ENCODE results near the gene LRCH3.

DNA sequence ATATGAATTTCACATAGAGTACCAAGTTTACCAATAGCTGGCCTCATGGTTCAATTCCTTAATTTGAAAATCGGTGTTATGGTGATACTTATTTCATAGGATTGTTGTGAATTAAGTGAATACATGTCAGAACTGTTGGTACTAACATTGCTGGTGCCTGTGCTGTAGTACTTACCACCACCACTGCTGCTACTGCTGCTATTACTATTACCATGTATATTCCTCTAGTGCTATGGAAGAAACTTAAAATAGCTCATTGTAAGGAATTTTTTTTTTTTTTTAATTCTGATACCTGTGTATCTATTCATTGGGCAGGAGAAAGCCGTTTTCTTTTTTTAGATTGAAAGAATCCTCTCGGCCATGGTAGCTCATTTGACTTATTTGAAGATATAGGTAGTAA lies 37.8 kb upstream of the LRCH3 start:
- TF ChIP-seq, protein P1, sequence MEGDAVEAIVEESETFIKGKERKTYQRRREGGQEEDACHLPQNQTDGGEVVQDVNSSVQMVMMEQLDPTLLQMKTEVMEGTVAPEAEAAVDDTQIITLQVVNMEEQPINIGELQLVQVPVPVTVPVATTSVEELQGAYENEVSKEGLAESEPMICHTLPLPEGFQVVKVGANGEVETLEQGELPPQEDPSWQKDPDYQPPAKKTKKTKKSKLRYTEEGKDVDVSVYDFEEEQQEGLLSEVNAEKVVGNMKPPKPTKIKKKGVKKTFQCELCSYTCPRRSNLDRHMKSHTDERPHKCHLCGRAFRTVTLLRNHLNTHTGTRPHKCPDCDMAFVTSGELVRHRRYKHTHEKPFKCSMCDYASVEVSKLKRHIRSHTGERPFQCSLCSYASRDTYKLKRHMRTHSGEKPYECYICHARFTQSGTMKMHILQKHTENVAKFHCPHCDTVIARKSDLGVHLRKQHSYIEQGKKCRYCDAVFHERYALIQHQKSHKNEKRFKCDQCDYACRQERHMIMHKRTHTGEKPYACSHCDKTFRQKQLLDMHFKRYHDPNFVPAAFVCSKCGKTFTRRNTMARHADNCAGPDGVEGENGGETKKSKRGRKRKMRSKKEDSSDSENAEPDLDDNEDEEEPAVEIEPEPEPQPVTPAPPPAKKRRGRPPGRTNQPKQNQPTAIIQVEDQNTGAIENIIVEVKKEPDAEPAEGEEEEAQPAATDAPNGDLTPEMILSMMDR (IDR thresholded peaks at IDR 0.05; ENCODE audit: poor library complexity, severe bottlenecking), result peak; percentile 29
- TF ChIP-seq EZH2 (IDR thresholded peaks at IDR 0.05; ENCODE audit: borderline replicate concordance, insufficient read depth, low read length, poor library complexity, severe bottlenecking), result no peak
- TF ChIP-seq POLR2AphosphoS5 (IDR thresholded peaks at IDR 0.05), result no peak
- TF ChIP-seq TAF1 (IDR thresholded peaks at IDR 0.05; ENCODE audit: low read depth), result no peak
- TF ChIP-seq RAD21 (conservative IDR thresholded peaks at IDR 0.05), result no peak
- TF ChIP-seq EP300 (conservative IDR thresholded peaks at IDR 0.05; ENCODE audit: poor library complexity, severe bottlenecking), result no peak
- TF ChIP-seq REST (IDR thresholded peaks at IDR 0.05; ENCODE audit: borderline replicate concordance), result no peak
- no peak for TF ChIP-seq MXI1 (conservative IDR thresholded peaks at IDR 0.05; ENCODE audit: poor library complexity, severe bottlenecking)

All from neural cell (in vitro differentiated cells).